DOHH2 (cell line): ENCODE measurements around the gene GGT1.
"Not testable (repeated sequence)": the region's sequence is repeated elsewhere in the genome, so short reads cannot be mapped to it uniquely, and the experiment has no call there.

ENCODE experiments used
- CTCF ChIP-seq: fragments of 200-600 bp; sonication (generic); IDR thresholded peaks from one replicate; pipeline ENCODE4 v1.5.1; 2014; ENCODE audit warnings: antibody characterized with exemption, mild to moderate bottlenecking, low read depth, low read length; ENCODE audit not compliant: poor library complexity, severe bottlenecking
- EZH2phosphoT487 ChIP-seq: fragments of 200-600 bp; sonication (generic); IDR thresholded peaks from 2 replicates; pipeline ENCODE4 v1.6.1; 2017; ENCODE audit warnings: borderline replicate concordance, mild to moderate bottlenecking, antibody characterized with exemption, low read length, moderate library complexity, mixed read lengths

GRCh38 chr22:24603770-24604629, 1.0 kb downstream of the GGT1 start:
- TF ChIP-seq CTCF: peak; percentile 30
- not testable (repeated sequence) for TF ChIP-seq EZH2phosphoT487
